Keratinocyte (primary cell): ENCODE measurements around the gene ACSF3. TPM values are rescaled to one million over a fixed set of nuclear protein-coding genes. Genes with fewer than 3 reads are reported as not detected.

ENCODE experiments used
- DNase-seq: peaks from one replicate; pipeline ENCODE4 v3.0.0-alpha.2; 2011; ENCODE audit warnings: low read depth, missing footprints, low spot score
- FAIRE-seq: peaks from 2 replicates; lab custom pipeline; 2011; peaks lifted over from hg19 to GRCh38; lab: Jason Lieb, UNC
- H2AFZ ChIP-seq: 2 replicates; pipeline ENCODE4 v1.6.0; 2012; ENCODE audit warnings: low read length, control low read depth, inconsistent platforms; ENCODE audit not compliant: control insufficient read depth
- H3K27ac ChIP-seq: 2 replicates; pipeline ENCODE4 v1.5.1; 2011; ENCODE audit warnings: low read length; ENCODE audit not compliant: control insufficient read depth, insufficient read depth
- H3K27me3 ChIP-seq: 3 replicates; pipeline ENCODE4 v1.6.0; 2011; ENCODE audit warnings: low read length; ENCODE audit not compliant: control insufficient read depth, insufficient read depth; ENCODE audit errors: extremely low read depth
- H3K36me3 ChIP-seq, 2 experiments: 2 replicates in 1 of 2; 3 replicates in 1 of 2; pipeline ENCODE4 v1.5.1; 2011; ENCODE audit warnings: low read length in 2 of 2, mild to moderate bottlenecking in 1 of 2; ENCODE audit not compliant: control insufficient read depth in 2 of 2, insufficient read depth in 2 of 2; ENCODE audit errors: extremely low read depth in 1 of 2
- H3K4me1 ChIP-seq: 3 replicates; pipeline ENCODE4 v1.5.1; 2011; ENCODE audit warnings: low read length; ENCODE audit not compliant: control insufficient read depth, insufficient read depth; ENCODE audit errors: extremely low read depth
- H3K4me2 ChIP-seq: 3 replicates; pipeline ENCODE4 v1.6.0; 2011; ENCODE audit warnings: low read depth, low read length; ENCODE audit not compliant: control insufficient read depth, insufficient read depth; ENCODE audit errors: extremely low read depth
- H3K4me3 ChIP-seq, 3 experiments: fragments of 200-600 bp in 1 of 3; sonication (generic) in 1 of 3; 2 replicates in 2 of 3; 3 replicates in 1 of 3; pipeline ENCODE4 v1.5.1; 2011 to 2016; ENCODE audit warnings: low read length in 3 of 3, mild to moderate bottlenecking in 3 of 3, control low read depth in 2 of 3, inconsistent platforms in 1 of 3, low read depth in 1 of 3, mixed read lengths in 1 of 3, mixed run types in 1 of 3, moderate library complexity in 1 of 3; ENCODE audit not compliant: control insufficient read depth in 2 of 3, insufficient read depth in 2 of 3; ENCODE audit errors: extremely low read depth in 1 of 3
- H3K79me2 ChIP-seq: 2 replicates; pipeline ENCODE4 v1.6.0; 2012; ENCODE audit warnings: low read length; ENCODE audit not compliant: control insufficient read depth, insufficient read depth
- H3K9ac ChIP-seq: 3 replicates; pipeline ENCODE4 v1.6.0; 2011; ENCODE audit warnings: low read length; ENCODE audit not compliant: control insufficient read depth, insufficient read depth; ENCODE audit errors: extremely low read depth
- H3K9me1 ChIP-seq: 3 replicates; pipeline ENCODE4 v1.6.0; 2011; ENCODE audit warnings: low read length; ENCODE audit not compliant: control insufficient read depth, insufficient read depth; ENCODE audit errors: extremely low read depth
- H3K9me3 ChIP-seq: 2 replicates; pipeline ENCODE4 v1.5.1; 2012; ENCODE audit warnings: low read depth, low read length; ENCODE audit not compliant: control insufficient read depth
- H4K20me1 ChIP-seq: 3 replicates; pipeline ENCODE4 v1.6.0; 2011; ENCODE audit warnings: low read length; ENCODE audit not compliant: control insufficient read depth, insufficient read depth; ENCODE audit errors: extremely low read depth
- EZH2 ChIP-seq: IDR thresholded peaks from one replicate; pipeline ENCODE4 v1.6.1; 2012; ENCODE audit warnings: inconsistent platforms, mild to moderate bottlenecking, low read length, moderate library complexity
- dilution Hi-C: fragments of 300-500 bp; cut with MboI; formaldehyde crosslinking; loops from one replicate; pipeline ENCODE4 v1.7.0; 2020; ENCODE audit warnings: low sequenced_read_pairs; ENCODE audit not compliant: extremely low pct_ligation_motif_present
- polyA plus RNA-seq, 5 experiments: library from polyadenylated mRNA; depleted of rRNA in 3 of 5; stranded (reverse) in 3 of 5; stranded (forward) in 1 of 5; unstranded in 1 of 5; fragments of >200 nt; gene quantifications; 1 replicate in 1 of 5; 2 replicates in 3 of 5; 3 replicates in 1 of 5; pipeline versions ENCODE4 v1.2.1 to v1.2.3, GENCODE V29; 2011 to 2012; ENCODE audit warnings: missing spikeins in 2 of 5, low read depth in 1 of 5, low replicate concordance in 1 of 5
- TF ChIP-seq, protein P1 (sequence below), 3 experiments: IDR thresholded peaks in 1 of 3; conservative IDR thresholded peaks in 1 of 3; optimal IDR thresholded peaks in 1 of 3; 2 replicates in 2 of 3; 3 replicates in 1 of 3; pipeline versions ENCODE3 to v1.5.1; 2011; ENCODE audit warnings: low read length in 3 of 3, mild to moderate bottlenecking in 3 of 3, moderate library complexity in 2 of 3, control low read depth in 1 of 3, inconsistent platforms in 1 of 3; ENCODE audit not compliant: insufficient read depth in 2 of 3; ENCODE audit errors: extremely low read depth in 1 of 3

ACSF3 gene
- polyA plus RNA-seq, 1 donor (not counting 4 experiments of a cell fraction or from before 2014, with no cell fraction given): 13.4 TPM

DNA sequence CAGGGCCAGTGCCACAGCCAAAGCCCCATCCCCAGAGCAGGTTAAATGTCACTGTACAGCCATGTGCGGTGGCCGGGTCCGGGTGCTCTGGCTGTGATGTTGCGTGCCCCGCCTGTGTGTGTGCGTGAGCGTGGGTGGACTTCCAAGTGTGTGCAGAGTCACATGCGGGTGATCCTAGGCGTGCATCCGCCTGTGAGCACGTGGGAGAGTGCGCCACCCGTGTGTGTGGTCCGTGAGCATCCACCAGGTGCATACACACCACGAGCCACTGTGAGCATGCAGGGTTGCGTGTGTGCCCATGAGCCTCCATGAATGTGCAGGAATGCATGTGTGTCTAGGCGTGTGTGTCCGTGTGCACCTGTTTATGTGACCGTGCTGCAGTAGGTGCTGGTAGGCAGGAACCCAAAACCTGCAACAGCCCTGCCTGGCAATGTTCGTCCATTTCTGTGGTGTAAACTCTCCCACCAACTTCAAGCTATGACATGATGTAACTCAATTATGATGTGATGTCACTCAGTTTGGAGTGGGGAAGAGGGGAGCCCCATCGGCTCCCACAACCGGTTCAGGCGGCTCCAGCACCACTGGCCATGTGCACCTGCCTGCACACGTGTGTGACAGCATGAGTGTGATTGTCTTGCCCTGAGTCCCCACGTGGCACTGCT lies 37.6 kb upstream of the ACSF3 start:
- no peak overlapping the region for H3K4me2 ChIP-seq
- no peak overlapping the region for H3K27ac ChIP-seq
- dilution Hi-C loops: no loop called here
- DNase-seq (no peak), FAIRE-seq (no peak)
- peaks cover 3% of the 10 kb centered on the region for H4K20me1 ChIP-seq
- H3K4me3 ChIP-seq: no peak overlapping the region
- no peak overlapping the region for H3K9ac ChIP-seq
- H3K9me1 ChIP-seq: no peaks in the 10 kb centered on the region
- H3K4me1 ChIP-seq: peaks cover 8% of the 10 kb centered on the region
- no peaks in the 10 kb centered on the region for H3K79me2 ChIP-seq
- no peaks in the 10 kb centered on the region for H3K36me3 ChIP-seq
- peaks cover 31% of the 10 kb centered on the region for H3K27me3 ChIP-seq
- no peak for TF ChIP-seq EZH2
- TF ChIP-seq, protein P1, sequence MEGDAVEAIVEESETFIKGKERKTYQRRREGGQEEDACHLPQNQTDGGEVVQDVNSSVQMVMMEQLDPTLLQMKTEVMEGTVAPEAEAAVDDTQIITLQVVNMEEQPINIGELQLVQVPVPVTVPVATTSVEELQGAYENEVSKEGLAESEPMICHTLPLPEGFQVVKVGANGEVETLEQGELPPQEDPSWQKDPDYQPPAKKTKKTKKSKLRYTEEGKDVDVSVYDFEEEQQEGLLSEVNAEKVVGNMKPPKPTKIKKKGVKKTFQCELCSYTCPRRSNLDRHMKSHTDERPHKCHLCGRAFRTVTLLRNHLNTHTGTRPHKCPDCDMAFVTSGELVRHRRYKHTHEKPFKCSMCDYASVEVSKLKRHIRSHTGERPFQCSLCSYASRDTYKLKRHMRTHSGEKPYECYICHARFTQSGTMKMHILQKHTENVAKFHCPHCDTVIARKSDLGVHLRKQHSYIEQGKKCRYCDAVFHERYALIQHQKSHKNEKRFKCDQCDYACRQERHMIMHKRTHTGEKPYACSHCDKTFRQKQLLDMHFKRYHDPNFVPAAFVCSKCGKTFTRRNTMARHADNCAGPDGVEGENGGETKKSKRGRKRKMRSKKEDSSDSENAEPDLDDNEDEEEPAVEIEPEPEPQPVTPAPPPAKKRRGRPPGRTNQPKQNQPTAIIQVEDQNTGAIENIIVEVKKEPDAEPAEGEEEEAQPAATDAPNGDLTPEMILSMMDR (optimal IDR thresholded peaks at IDR 0.05 in 1 of 3, IDR thresholded peaks at IDR 0.05 in 1 of 3, conservative IDR thresholded peaks at IDR 0.05 in 1 of 3; ENCODE audit: extremely low read depth in 1 of 3, insufficient read depth in 2 of 3, low read length in 3 of 3): no peak
- H3K9me3 ChIP-seq: no peaks in the 10 kb centered on the region
- H2AFZ ChIP-seq: no peak overlapping the region

DNA sequence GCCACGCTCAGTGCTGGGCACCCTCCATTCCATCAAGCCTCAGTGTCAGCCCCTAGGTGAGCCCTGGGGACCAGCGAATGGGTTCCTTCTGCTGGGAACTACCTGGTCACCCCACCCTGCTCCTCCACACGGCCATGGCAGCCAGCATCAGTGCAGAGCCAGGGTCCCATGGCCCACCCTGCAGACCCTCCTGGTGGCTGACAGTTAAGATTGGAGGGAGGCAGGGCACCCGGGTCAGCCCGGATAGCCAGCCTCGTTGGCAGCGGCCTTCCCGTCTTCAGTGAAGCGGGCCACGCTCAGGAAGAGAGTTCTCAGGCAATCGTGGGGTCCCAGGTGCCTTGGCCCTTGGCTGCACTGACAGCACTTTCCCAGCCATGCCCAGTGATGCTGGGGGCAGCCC lies 37.1 kb upstream of the ACSF3 start:
- no peaks in the 10 kb centered on the region for H3K9me1 ChIP-seq
- no peak overlapping the region for H3K27ac ChIP-seq
- H3K9me3 ChIP-seq: no peaks in the 10 kb centered on the region
- H4K20me1 ChIP-seq: peaks cover 3% of the 10 kb centered on the region
- no peak overlapping the region for H3K4me2 ChIP-seq
- H3K9ac ChIP-seq: no peak overlapping the region
- H3K27me3 ChIP-seq: peaks cover 32% of the 10 kb centered on the region
- H3K79me2 ChIP-seq: no peaks in the 10 kb centered on the region
- no peak for FAIRE-seq
- H2AFZ ChIP-seq: no peak overlapping the region
- TF ChIP-seq, protein P1 (optimal IDR thresholded peaks at IDR 0.05 in 1 of 3, IDR thresholded peaks at IDR 0.05 in 1 of 3, conservative IDR thresholded peaks at IDR 0.05 in 1 of 3; ENCODE audit: extremely low read depth in 1 of 3, insufficient read depth in 2 of 3, low read length in 3 of 3): no peak
- TF ChIP-seq EZH2: no peak
- no peak overlapping the region for H3K4me3 ChIP-seq
- no peak for DNase-seq
- no peaks in the 10 kb centered on the region for H3K36me3 ChIP-seq
- H3K4me1 ChIP-seq: peaks cover 8% of the 10 kb centered on the region
- dilution Hi-C loops: no loop called here
